Endometrium (tissue), 2 donors: Measurements from ENCODE around the gene GSK3B.

Experiments used
- FAIRE-seq: peaks from 2 replicates; lab custom pipeline; 2012; peaks lifted over from hg19 to GRCh38; lab: Jason Lieb, UNC
- donor health status: control.
- donor health status: control.

Gene GSK3B

GRCh38 chr3:120093911-120094775, at the start of gene GSK3B:
Gene GSK3B (minus strand): TSS chr3:120094447. CDS start chr3:120093434, 1,013 bp downstream.
- peak; percentile 100 for FAIRE-seq

- FAIRE-seq = no peak
Observed at GRCh38 chr3:120143676-120144075, 49.4 kb upstream of the GSK3B start.

GRCh38 chr3:120142236-120142635, 48.0 kb upstream of the GSK3B start:
- FAIRE-seq = no peak

DNA sequence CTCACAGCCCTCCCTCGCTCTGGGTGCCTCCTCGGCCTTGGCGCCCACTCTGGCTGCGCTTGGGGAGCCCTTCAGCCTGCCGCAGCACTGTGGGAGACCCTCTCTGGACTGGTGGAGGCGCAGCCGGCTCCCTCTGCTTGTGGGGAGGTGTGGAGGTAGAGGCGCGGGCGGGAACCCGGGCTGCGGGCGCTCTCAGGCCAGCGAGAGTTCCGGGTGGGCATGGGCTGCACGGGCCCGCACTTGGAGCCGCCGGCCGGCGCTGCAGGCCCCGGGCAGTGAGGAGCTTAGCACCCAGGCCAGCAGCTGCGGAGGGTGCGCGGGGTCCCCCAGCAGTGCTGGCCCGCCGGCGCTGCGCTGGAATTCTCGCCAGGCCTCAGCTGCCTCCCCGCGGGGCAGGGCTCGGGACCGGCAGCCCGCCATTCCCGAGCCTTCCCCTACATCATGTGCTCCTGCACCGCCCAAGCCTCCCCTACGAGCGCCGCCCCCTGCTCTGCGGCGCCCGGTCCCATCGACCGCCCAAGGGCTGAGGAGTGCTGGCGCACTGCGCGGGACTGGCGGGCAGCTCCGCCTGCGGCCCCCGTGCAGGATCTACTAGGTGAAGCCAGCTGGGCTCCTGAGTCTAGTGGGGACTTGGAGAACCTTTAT, 46.0 kb upstream of the GSK3B start:
- FAIRE-seq = no peak

DNA sequence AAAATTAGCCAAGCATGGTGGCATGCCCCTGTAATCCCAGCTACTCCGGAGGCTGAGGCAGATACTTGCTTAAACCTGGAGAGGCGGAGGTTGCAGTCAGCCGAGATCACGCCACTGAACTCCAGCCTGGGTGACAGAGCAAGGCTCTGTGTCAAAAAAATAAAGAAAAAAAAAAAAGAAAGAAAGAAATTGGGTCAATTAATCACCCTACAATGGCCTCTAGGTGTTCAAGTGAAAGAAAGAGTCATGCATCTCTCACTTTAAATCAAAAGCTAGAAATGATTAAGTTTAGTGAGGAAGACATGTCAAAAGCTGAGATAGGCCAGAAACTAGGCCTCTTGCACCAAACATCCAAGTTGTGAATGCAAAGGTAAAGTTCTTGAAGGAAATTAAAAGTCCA, 44.9 kb upstream of the GSK3B start:
- FAIRE-seq = no peak

DNA sequence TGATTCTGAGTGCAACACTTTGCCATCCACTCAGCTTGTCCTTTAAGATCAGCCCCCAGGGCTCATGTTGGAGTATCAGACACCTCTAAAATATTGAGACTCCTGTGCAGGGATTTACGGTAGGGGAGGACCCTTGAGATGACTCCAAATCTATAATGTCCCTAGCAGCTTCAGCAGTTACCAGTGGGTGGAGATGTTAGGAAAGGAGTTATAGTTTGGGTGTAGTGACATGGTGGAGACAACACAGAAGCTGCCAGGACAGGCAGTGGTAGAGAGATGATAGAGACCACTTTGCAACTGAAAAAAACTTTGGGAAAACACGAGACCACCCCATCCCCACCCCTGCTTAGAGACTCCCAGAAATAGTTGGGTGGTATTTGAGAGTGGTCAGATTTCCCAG, 43.3 kb upstream of the GSK3B start:
- FAIRE-seq = no peak

DNA sequence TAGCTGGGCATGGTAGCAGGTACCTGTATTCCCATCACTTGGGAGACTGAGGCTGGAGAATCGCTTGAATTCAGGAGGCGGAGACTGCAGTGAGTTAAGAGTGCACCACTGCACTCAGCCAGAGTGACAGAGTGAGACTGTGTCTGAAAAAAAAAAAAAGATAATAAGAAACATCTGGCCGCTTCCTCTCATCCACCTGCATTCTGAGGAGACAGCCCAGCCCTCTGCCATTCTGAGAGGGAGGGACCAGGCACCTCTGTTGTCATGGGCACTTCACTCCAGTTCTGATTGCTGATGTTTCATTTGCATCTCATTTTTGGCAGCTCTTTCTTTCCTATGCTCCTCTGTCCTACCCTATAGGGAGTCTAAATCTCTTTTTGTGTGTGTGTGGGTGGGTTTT, 36.4 kb upstream of the GSK3B start:
- no peak for FAIRE-seq

DNA sequence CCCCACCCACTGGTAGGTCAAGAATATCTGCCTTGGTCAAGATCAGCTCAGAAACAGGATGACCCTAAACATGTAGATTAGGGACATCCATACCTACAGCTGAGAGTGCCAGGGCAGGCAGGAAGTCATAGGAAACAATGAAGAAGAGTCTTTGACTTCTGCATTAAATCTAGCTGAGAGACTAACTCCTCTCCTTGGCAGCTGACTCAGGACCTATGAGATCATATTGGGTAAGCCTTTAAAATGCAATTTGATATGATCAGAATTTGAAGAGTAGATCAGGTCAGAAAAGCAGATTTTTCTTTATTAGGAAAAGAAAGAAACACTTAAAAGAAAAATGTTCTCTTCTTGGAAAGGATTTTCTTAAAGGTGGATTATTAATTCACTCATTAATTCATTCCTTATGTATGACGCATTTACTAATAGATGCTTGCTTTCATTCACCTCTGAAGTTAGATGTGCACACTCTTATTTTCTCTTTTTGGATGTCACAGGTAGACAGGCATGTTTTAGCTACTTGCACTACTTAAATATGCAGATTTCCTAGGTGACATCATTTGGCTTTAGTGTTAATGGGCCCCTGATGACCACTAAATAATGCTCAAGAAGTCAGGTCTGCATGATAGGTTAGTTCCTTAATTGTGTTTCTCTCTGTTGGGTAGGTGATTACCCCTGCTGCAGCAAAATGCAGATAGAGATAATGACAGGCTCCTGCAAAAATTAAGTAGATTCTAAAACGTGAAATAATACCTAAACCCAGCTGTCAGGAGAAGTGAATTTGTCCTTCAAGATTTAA, 35.7 kb upstream of the GSK3B start:
- no peak for FAIRE-seq

- FAIRE-seq = no peak
Observed at GRCh38 chr3:120129051-120129450, 34.8 kb upstream of the GSK3B start.

DNA sequence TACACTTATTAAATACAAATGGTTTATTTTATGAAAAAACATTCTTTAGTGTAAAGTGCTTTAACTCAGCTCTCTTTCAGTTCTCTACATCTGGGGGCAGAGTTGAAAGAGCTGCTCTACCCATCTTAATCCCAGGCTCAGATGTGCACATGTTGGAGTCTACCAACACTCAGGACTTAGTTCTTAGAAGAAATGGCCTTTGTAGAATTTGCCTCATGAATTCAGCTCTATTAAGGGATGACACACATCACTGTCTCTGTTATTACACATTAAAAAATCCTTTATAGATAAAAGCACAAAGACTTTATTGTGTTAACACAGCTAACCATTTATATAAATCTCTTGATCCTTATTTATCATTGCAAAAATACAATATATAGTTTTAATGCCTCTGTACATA, 31.7 kb upstream of the GSK3B start:
- FAIRE-seq = no peak

GRCh38 chr3:120119846-120120510, 25.7 kb upstream of the GSK3B start:
- FAIRE-seq = no peak

DNA sequence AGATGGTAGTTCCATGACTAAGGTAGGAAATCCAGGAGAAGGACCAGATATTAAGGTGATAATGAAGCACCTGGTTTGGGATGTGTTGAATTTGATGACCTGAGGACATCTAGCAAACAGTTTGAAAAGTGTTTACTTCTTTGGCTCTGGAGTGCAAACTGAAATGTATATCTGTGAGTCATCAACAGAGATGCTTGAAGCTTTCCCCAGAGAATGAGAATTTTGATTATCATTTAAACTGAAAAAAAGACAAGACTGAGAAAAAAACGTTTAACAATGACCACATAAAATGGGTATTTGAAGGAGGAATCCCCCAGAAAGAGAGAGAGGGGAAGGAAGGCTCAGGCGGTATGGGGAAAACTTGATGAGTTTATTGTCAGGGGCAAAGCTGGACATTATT, 20.7 kb upstream of the GSK3B start:
- no peak for FAIRE-seq

- FAIRE-seq = no peak
Observed at GRCh38 chr3:120114376-120114775, 20.1 kb upstream of the GSK3B start.

GRCh38 chr3:120113128-120114116, 19.2 kb upstream of the GSK3B start:
- no peak for FAIRE-seq

GRCh38 chr3:120111898-120112297, 17.7 kb upstream of the GSK3B start:
- FAIRE-seq = no peak

DNA sequence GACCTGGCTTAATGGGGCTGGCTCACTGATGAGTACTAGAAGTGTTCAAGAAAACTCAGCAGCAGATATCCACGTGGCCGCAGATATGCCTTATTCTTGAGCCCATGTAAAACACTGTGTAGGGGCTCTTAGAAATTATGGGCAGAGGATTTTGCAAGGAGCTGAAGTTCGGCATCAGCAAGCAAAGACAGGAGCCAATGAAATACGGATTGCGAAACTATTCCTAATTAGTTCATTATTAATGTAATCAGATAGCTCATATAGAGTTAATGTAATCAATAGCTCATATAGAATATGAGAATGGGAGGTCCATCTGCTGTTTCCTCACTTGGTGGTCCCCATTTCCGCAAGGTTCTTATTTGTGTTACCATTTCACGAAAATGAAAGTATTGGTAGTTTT, 9.0 kb upstream of the GSK3B start:
- no peak for FAIRE-seq

DNA sequence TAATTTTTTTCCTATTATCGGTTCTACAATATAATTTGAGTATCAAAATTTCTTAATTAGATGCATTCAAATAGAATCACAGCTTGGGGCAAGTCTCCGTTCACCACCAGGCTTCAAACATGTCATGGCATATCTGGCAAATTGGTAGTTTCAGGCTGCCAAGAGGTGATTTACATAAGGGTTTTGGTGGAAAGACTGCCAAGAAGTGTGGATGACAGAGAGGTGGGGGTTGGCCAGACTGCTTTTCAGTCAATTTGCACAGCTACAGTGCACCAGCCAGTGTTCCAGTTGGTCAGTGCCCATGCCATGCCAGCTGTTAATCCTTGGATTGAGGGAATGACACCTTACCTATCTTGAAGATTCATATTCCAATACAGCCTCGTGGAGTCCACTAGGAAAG, 8.4 kb upstream of the GSK3B start:
- FAIRE-seq = no peak

- no peak for FAIRE-seq
Observed at GRCh38 chr3:120102232-120102631, 8.0 kb upstream of the GSK3B start.

GRCh38 chr3:120101624-120102023, 7.4 kb upstream of the GSK3B start:
- FAIRE-seq = no peak

DNA sequence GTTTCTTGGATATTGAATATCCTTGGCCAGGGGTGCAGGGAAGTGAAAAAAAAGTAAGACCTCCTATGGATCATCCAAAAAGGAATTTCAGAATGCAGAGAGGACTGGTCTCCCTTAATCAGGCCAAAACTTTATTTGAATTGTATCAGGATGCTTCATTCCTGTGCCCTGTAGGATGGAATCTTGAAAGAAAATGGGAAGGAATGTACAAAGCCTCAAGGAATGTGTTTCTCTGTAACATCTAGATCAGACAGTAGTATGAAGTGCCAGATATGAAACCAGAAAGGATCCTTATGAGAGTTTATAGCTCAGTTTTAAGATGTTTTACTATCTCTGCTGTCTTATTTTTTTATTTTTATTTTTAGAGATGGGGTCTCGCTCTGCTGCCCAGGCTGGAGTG, 6.5 kb upstream of the GSK3B start:
- FAIRE-seq = no peak

DNA sequence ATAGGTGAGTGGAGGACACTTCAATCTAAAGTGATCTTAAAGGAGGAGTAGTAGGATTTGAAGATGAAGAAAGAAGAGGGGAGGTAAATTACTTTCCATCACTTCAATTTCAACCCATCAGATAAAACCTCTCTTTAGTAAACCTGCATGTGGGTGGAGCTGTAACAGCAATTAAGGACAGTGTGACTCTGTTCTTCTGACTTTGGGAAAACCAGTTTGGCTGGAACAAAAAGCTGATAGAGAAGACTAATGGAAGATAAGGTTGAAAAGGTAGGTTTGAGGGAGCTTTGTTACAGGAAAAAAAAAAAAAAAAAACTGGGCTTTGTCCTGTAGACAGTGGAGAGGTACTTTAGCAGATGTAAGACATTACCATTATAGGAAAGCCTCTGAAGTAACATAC, 4.5 kb upstream of the GSK3B start:
- FAIRE-seq = no peak
